Daoy (cell line): Measurements from ENCODE around the gene NAGK. TPM values are rescaled to one million over a fixed set of nuclear protein-coding genes. Genes with fewer than 3 reads are reported as not detected.
"Not testable (repeated sequence)": the region's sequence is repeated elsewhere in the genome, so short reads cannot be mapped to it uniquely, and the experiment has no call there.

ENCODE experiments used
- DNase-seq: peaks from one replicate; pipeline ENCODE4 v3.0.0-alpha.2; 2015; ENCODE audit warnings: low read depth
- total RNA-seq: library from RNA; depleted of rRNA; stranded (reverse); fragments of >200 nt; shearing (Covaris generic); gene quantifications from 2 replicates; pipeline ENCODE4 v1.2.3, GENCODE V29; 2014

NAGK gene
- total RNA-seq, 1 experiment from 2014 or later = 51.9 TPM

DNA sequence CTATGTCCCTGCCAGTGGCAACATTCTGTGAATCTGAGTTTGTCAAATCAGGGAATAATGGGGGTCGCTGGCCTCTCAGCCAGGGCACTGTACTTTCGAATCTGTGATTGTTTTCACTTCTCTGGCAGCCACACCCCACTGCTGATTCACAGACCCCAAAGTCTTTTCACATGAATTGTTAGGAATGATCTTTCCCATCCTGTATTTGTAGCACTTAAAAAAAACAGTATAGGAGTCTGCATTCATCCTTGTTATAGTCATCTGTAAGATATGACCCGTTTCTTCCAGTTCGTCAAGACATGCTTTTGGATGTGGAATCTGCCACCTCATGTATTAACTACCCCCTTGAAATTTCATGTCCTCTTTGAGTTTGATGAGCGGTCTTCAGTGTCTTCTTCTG is 928 bp downstream of the NAGK start:
- DNase-seq = peak; percentile 19

- no peak for DNase-seq
Observed at GRCh38 chr2:71070294-71071093, 2.0 kb downstream of the NAGK start.

DNA sequence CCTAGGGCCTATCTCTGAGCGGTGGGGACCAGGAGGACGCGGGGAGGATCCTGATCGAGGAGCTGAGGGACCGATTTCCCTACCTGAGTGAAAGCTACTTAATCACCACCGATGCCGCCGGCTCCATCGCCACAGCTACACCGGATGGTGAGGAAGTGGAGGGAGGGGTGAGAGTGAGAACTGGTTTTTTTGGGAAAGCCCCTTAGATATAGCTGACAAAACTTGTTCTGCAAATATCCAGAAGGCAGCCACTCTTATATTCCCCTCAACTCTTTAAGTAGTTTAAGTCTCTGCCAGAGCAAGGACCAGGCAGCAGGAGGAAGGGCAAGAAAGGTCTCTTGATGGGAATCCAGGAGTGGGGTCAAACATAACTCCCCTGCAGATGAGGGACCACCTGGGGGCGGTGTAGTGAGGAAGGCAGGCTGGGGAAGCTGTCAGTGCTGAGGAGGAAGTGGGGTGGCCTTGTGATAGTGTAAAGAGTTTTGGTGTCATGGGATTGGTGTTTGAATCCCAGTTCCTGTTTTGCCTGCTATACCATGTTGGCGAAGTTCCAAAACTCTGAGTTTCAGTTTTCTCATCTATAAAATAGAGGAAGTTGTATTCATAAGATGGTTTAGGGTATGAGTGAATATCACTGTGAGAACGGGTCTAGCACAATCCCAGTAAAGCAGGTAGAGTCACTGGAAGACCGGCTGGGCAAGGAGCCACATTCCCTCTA is 3.4 kb downstream of the NAGK start:
- no peak for DNase-seq

GRCh38 chr2:71072492-71072891 is 4.0 kb downstream of the NAGK start:
- no peak for DNase-seq

DNA sequence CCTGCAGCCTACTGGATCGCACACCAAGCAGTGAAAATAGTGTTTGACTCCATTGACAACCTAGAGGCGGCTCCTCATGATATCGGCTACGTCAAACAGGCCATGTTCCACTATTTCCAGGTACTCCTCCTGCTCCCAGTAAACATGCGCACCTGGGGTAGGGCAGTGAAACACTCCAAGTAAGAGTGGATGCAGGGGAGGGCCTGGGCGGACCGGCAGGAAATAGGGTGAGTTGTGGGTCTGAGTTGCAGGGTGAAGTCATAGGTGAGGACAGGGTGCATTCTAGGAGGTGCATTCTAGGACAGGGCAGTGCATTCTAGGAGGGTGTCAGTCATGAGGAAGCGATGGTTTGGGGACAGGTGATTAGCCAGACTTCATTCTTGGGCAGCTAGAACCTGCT is 5.0 kb downstream of the NAGK start:
- no peak for DNase-seq

GRCh38 chr2:71074893-71075395 is 6.5 kb downstream of the NAGK start:
- DNase-seq = no peak

- no peak for DNase-seq
Observed at GRCh38 chr2:71078624-71079023, 10.2 kb downstream of the NAGK start.

GRCh38 chr2:71082402-71083252 is 14.2 kb downstream of the NAGK start:
- no peak for DNase-seq

DNA sequence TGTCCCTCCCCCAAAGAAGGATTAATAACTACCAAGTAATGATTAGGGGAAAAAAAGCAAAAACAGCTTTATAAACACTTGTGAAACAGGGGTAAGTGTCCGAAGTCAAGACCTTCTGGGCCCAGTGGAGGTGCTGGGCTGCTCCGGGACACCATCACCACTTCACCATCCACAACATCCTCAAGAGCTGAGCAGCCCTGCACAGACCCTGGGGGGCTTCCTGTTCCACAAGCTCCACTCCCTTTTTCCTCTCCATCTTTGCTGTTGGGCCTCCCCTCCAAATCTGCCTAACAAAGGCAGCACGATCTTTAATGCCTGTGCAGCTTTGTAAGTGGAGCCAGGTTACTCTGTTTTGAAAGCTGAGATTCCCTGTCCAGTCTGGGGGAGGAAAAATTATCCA is 14.8 kb downstream of the NAGK start:
- DNase-seq = not testable (repeated sequence)

GRCh38 chr2:71083752-71084312 is 15.4 kb downstream of the NAGK start:
- DNase-seq = not testable (repeated sequence)

DNA sequence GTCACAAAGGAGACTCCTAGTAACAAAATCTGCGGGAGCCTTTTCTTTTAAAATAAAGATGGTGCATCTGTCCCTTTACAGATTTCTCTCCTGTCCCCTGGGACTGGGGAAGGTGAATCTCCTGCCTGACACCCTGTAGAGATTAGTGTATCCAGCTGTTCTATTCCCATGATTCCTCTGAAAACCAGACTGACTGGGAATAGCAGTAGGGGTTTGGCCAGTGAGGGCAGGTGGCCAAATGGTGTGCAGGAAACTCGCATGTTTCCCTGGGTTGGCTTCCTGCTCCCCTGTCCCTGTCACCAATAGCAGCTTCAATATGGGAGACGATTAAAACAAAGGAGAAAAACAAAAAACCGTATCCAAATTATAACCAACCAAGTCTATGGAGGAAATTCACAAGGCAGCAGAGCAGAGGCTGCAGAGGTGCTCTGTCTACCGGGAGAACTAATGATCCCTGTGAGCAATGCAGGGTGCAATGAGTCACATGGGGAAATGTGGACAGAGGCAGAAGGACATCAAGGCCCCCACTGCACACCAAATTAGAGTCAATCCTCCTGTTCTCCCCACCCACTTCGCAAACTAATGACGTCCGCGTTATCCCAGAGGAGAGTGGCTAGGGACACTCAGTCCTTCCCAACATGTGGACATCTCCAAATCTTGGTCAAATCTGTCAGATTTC is 17.0 kb downstream of the NAGK start:
- DNase-seq = not testable (repeated sequence)

DNA sequence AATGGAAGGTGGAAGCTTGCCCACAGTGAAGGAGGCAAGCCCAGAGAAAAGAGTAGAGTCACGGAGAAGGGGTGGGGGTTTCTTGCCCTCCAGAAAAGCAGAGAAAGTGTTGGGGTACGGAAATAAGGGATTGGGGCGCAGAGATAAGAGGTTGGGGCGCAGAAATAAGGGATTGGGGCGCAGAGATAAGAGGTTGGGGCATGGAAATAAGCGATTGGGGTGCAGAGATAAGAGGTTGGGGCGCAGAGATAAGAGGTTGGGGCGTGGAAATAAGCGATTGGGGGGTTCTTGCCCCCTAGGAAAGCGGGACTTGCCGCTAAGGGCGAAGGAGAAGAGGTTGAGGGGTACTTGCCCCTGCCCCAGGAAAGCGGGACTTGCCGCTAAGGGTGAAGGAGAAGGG is 21.0 kb downstream of the NAGK start:
- DNase-seq = not testable (repeated sequence)

DNA sequence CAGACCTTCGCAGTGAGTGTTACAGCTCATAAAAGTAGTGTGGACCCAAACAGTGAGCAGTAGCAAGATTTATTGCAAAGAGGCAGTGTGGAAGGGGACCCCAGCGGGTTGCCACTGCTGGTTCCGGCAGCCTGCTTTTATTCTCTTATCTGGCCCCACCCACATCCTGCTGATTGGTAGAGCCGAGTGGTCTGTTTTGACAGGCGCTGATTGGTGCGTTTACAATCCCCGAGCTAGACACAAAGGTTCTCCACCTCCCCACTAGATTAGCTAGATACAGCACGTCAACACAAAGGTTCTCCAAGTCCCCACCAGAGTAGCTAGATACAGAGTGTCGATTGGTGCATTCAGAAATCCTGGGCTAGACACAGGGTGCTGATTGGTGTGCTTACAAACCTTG is 23.4 kb downstream of the NAGK start:
- DNase-seq = not testable (repeated sequence)

- not testable (repeated sequence) for DNase-seq
Observed at GRCh38 chr2:71092491-71093260, 24.2 kb downstream of the NAGK start.

GRCh38 chr2:71100195-71100964 is 31.9 kb downstream of the NAGK start:
- peak; percentile 66 for DNase-seq

DNA sequence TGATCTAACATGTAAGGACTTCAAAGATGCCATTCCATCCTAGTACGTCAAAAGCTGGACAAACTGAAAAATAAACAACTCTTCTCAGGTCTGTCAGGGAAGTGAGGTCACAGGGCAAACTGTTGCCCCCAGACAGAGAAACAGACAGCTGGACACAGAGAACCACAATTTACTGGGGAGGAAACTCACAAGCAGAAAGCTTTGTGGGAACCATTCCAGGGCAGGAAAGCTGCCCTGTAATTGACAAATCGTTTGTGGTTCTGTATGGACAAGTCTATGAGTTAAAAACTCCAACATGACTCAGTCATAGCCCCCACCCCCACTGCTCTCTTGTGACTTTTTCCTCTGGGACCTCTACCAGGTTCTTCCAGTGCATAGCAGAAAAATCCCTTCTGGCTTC is 33.2 kb downstream of the NAGK start:
- peak; percentile 63 for DNase-seq

DNA sequence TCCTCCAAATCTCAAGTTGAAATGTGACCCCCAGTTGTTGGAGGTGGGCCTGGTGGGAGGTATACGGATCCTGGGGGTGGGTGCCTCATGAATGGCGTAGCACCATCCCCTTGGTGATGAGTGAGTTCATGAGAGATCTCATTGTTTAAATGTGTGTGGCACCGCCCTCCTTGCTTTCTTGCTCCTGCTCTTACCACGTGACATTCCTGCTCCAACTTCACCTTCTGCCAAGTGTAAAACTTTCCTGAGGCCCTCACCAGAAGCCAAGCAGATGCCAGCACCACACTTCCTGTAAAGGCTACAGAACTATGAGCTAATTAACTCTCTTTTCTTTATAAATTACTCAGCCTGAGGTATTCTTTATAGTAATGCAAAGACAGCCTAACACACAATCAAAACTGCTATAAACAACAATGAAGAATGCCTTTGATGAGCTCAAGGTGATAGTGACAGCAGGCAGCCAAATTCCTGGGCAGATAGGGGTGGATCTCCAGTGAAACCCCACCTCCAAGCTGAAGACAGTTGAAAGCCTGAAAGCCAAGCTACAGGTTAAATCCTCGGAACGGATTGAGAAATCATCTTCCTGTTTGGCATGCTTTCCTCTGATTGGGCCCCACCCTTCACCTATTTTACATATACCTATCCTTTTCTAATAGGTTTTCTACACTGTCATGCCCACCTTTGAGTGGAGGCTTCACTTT is 34.7 kb downstream of the NAGK start:
- DNase-seq = no peak

DNA sequence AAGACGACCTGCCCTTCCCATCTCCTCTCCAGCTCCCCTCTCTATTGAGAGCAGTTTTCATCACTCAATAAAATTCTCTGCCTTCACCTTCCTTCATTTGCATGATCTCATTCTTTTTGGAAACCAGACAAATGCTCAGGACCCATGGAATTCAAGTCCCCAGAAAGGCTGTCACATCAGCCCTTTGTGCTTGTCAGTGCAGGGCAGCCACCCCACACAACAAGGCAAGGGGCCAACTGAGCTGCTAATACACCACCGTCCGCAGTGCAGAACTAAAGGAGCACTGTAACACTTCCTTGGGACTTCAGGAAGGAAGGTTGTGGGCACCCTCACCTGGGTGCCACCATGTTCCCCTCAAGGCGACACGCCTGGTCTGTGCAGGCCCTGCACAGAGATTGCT is 35.4 kb downstream of the NAGK start:
- no peak for DNase-seq

- not testable (repeated sequence) for DNase-seq
Observed at GRCh38 chr2:71106463-71106862, 38.0 kb downstream of the NAGK start.
